ENCODE measurements around the gene RGS8. TPM values are rescaled to one million over a fixed set of nuclear protein-coding genes. Genes with fewer than 3 reads are reported as not detected.

RGS8 gene
- total and polyA plus RNA-seq, 11 donors, result 0.05 to 0.23 (median 0.11) TPM; not detected in 8

DNA sequence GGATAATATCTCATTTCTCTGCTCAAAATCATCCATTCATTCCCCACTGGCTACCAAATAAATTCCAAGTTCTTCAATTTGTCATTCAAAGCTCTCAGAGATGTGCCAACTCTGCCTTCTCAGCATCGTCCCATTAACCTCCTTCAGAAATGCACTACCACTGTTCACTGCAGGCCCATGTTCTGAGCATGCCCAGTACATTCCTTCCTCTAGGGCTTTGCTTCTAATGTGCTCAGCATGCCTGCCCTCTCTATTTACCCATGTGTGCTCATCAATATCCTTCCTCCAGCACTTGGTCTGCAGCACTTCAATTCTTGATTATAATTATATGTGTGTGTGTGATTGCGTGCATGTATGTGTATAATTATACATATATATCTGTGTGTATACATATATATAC lies 36.1 kb upstream of the RGS8 start:
- WGBS, 4 donors, result 85 to 90% (median 88%) methylated on average over 2 of the region's 2 CpGs
- Histone ChIP-seq H3K27me3 (no peaks in the 10 kb centered on the region), H3K4me1 (peaks cover 0 to 4% (median 0%) of the 10 kb centered on the region in 12 donors), H3K27ac (no peak overlapping the region), H3K9me3 (no peaks in the 10 kb centered on the region), H3K4me3 (no peak overlapping the region), H3K36me3 (no peaks in the 10 kb centered on the region)
- no peak for ATAC-seq
- intact Hi-C loops (cut with DNase I), result loop anchor here in 1 of 10 donors (10.0 kb wide), 1 partner anchor 54 kb away; no protein-coding TSS in a partner anchor
- TF ChIP-seq CTCF (IDR thresholded peaks at IDR 0.05) (peak in 3 of 12 donors; percentile 6 to 20 (median 19)), POLR2A (IDR thresholded peaks at IDR 0.05) (no peak)
- no peak for DNase-seq

DNA sequence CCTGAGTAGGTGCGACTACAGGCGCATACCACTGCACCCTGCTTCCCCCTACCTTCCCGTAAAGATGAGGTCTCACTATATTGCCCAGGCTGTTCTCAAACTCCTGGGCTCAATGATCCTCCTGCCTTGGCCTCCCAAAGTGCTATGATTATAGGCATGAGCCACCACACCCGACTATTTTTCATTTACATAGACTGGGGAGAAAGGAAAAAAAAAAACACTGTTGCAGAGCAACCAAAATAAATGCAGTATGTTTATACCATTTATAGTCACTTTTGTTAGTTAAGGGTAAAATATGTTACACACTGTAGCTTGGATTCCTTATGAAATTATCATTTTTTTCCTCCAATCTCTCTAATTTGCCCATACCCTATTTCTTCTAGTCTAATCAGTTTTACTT lies 35.2 kb upstream of the RGS8 start:
- no peak overlapping the region for H3K4me3 ChIP-seq
- intact Hi-C loops (cut with DNase I), result no loop called here
- ATAC-seq (no peak), DNase-seq (no peak)
- H3K36me3 ChIP-seq, result no peaks in the 10 kb centered on the region
- H3K4me1 ChIP-seq, result peaks cover 0 to 4% (median 0%) of the 10 kb centered on the region in 12 donors
- H3K27me3 ChIP-seq, result no peaks in the 10 kb centered on the region
- no peaks in the 10 kb centered on the region for H3K9me3 ChIP-seq
- 82 to 96% (median 96%) methylated on average over 4 of the region's 4 CpGs for WGBS, 4 donors
- H3K27ac ChIP-seq, result no peak overlapping the region
- TF ChIP-seq POLR2A (IDR thresholded peaks at IDR 0.05) (no peak), CTCF (IDR thresholded peaks at IDR 0.05) (no peak)

GRCh38 chr1:182718311-182718710 lies 33.9 kb upstream of the RGS8 start:
- WGBS, 4 donors, result 83 to 96% (median 92%) methylated on average over 2 of the region's 2 CpGs

More at GRCh38 chr1:182718311-182718710, 33.9 kb upstream of the RGS8 start:
- intact Hi-C loops (cut with DNase I), result no loop called here
- Histone ChIP-seq H3K27me3 (no peaks in the 10 kb centered on the region), H3K27ac (no peak overlapping the region), H3K4me3 (no peak overlapping the region), H3K4me1 (no peaks in the 10 kb centered on the region), H3K36me3 (no peaks in the 10 kb centered on the region), H3K9me3 (no peaks in the 10 kb centered on the region)
- DNase-seq, result no peak
- TF ChIP-seq CTCF (IDR thresholded peaks at IDR 0.05) (no peak), POLR2A (IDR thresholded peaks at IDR 0.05) (no peak)
- no peak for ATAC-seq

Data from heart left ventricle (tissue), 16 donors.